HG03354 (cell line): ENCODE results near the gene PSMB4.
"Not testable (repeated sequence)": the region's sequence is repeated elsewhere in the genome, so short reads cannot be mapped to it uniquely, and the experiment has no call there.

Experiments used
- ATAC-seq: cut with Tn5 transposase; IDR thresholded peaks from one replicate; pipeline ENCODE4 v1.9.1; 2021; ENCODE audit warnings: mild to moderate bottlenecking; ENCODE audit not compliant: unreplicated experiment, poor library complexity, severe bottlenecking

Gene PSMB4

DNA sequence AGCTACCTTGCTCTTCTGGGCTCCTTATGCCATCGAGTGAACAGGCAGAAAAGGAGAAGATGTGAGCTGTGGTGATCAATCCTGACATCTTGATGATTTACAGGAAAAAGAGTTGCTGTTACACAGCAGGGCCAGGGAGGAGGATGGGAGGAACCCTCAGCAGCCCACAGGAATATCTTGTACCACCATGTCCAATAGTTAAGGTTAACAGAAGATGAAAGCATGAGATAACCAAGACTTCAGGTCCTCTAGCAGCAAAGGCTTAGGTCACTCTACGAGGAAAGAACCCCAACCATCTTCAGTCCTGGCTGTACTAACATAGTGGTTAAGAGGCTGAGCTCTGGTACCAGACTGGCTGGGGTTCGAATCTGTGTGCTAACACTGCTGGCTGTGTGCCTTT, 14.8 kb upstream of the PSMB4 start:
- no peak for ATAC-seq

DNA sequence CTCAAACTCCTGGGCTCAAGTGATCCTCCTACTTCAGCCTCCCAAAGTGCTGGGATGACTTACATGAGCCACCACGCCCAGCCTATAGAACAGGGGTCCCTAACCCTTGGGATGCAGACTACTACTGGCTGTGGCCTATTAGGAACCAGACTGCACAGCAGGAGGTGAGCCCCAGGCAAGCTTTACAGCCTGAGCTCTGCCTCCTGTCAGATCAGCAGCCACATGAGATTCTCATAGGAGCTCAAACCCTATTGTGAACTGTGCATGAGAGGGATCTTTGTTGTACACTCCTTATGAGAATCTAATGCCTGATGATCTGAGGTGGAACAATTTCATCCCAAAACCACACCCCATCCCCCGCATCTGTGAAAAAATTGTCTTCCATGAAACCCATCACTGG, 13.4 kb upstream of the PSMB4 start:
- ATAC-seq = no peak

DNA sequence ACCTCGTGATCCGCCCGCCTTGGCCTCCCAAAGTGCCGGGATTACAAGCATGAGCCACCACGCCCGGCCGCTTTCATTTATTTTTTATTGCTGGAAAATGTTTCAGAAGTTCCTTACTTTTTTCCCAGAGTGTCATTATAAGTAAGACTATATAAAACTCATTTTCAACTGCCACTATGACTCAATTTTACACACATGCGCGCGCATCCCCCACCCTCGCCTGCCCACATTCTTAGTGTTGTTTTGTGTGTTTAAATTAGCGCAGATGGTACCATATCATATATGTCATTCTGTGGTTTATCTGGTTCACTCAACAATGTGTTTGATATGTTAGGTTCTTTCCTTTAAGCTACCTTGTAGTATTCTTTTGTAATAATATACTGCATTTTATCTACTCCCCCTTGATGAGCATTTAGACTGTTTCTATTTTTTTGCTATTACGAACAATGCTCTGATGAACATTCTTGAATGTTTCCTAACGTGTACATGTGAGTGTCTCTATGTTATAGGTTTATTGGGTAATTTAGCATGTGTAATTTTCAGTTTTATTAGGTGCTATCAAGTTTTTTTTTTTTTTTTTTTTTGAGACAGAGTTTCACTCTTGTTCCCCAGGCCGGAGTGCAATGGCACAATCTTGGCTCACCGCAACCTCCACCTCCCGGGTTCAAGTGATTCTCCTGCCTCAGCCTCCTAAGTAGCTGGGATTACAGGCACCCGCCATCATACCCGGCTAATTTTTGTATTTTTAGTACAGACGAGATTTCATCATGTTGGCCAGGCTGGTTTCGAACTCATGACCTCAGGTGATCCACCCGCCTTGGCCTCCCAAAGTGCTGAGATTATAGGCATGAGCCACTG, 8.9 kb upstream of the PSMB4 start:
- ATAC-seq = not testable (repeated sequence)

DNA sequence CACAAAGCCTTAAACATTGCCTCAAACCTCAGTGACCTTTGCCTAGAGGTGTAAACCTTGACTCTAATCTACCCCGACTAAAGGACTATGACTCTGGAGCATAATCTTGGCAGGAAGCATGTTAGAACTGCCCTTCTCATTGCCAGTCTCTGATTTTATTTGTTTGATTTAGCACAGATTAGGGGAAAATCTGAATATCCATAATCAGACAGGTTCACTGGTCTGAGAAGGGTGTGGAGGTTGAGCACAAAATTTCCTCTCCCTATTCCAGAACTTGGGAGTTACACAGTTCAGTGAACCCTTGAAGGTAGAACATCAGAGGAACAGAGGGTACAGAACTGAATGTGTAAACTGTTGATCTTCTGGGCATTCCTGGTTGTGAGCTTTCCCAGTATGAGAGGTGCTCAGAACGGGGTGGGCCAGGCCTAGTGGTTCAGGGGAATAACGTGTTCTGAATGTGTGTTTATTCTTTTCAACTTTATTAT, 8.3 kb upstream of the PSMB4 start:
- ATAC-seq = no peak

DNA sequence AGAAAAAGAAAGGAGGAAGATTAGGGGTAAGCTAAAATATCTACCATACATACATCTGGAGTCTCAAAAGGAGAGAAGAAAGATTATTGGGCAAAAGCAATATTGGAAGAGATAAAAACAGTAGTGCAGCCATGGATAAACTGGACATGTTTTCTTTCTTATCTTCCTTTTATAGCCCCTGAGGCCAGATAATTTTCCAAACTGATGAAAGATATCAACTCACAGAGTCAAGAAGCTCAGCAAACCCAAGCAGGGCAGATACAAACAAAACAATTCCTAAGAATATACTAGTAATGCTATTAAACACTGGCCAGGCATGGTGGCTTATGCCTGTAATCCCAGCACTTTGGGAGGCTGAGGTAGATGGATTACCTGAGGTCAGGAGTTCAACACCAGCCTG, 5.8 kb upstream of the PSMB4 start:
- no peak for ATAC-seq

DNA sequence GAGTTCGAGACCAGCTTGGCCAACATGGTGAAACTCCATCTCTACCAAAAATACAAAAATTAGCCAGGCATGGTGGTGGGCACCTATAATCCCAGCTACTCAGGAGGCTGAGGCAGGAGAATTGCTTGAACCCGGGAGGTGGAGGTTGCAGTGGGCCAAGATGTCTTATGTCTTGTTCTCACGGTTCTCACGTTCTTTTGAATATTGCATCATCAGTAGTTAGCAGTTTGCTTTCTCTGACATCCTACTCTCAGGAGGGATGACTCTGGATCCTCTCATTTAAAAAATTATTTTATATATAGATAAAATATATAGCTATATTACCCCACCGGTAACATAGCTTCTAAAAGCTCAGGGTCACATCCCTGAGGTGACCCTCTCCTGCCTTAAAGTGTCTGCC, 3.1 kb upstream of the PSMB4 start:
- ATAC-seq = not testable (repeated sequence)

DNA sequence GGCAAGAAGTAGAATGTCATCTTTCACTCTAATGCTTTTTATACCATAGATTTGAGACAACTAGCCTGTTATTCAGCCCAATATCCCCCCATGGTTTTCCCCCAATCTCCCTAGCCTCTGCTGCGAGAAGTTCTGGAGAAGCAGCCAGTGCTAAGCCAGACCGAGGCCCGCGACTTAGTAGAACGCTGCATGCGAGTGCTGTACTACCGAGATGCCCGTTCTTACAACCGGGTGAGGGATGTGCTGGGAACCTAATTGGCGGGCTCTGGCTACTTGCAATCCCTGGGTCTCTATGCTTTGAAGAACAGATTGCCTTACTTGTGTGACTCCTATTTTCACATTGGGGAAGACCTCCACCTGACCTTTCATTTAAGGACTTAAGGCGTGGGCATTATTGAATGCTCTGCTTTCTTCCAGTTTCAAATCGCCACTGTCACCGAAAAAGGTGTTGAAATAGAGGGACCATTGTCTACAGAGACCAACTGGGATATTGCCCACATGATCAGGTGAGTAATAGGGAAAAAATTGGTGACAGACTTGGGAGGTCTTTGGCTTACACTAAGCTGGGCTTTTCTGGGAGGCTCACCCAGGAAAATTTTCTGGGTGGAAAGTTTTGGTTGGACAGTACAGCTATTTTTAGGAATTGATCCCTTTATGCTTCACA, 1.9 kb downstream of the PSMB4 start:
- no peak for ATAC-seq

DNA sequence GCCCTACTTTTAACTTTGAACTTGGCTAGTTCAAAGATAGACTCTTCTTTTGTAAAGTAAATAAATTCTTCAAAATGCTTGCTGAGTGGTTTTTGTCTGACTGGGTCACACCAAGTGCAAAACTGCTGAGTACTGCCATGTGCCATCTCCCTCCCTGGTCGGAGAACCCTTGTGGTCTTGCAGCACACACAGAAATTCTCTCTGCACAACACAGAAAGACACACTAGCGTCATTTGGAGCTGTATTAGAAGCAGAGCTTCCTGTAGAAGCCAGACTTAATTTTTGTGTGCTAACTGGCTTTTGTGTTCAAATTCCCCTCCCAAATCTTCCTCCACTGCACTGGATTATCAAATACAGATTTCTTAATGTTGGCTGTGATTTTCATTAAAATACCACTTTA, 2.5 kb downstream of the PSMB4 start:
- no peak for ATAC-seq

DNA sequence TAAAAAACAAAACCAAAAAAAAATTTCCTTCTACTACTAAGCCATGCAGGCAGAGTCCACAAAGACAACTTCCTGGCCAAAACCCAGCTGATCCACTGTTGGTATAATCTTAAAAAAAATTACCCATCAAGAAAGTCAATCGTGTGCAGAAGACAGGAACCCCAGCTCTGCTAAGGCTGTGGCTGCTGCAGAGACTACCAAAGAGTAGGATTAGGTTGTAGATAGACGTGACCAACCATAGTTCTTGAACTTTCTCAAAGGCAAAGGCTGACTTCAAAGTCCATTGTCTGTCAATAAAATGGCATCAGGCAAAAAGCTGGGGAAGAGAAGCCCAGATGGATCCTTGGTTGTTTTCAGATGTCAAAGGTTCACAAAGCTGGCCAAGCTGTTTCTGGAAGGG, 3.4 kb downstream of the PSMB4 start:
- ATAC-seq = no peak

DNA sequence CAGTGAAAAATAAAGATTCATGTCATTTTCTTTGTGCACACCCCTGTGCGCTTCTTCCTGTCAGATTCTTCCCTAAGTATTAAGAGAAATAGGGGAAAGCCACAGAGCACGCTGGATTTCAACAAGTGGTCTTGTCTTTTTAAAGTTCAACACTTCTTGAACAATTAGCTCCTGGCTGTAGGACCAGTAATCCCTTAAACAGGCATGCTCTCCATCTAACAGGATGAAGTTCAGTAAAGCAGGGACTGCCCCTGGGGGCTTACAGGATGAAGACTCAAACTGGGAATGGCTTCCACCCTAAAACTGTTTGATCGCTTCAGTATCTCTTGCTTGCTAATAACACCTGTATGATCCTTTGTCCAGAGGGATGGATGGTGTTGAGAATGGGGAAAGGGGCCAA, 4.2 kb downstream of the PSMB4 start:
- ATAC-seq = no peak

DNA sequence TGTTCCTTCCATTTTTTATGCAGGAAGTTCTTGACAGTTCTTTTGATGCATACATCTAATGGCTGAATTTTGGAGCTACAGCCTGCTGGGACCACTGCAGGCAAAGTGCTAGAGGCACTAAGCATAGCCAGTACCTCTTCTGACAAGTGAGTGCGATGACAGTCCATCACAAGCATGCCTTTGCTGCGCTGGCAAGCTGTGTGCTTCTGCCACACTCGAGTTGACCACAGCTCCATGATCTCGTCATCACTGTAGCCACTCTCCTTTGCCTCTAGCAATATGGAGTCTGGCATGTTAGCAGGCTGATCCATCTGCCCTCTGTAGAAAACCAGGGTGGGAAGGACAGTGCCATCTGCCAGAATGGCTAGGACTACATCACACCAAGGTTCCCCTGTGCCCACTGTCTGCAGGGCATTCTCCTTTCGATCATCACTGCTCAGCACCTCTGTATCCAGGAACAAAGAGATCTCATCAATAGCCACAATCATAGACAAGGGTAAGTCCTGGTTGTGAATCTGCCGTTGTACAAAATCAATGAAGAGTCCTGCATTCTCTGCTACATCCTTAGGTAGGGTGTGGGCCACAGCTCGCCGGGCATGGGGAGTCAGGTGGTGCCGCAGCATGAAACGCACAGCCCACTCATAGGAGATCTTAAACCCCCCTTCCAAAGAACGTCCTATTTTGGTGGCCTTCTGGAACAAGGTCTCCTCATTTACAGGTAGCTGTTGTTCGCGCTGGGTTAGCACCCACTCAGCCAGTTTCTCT, 6.0 kb downstream of the PSMB4 start:
- no peak for ATAC-seq

DNA sequence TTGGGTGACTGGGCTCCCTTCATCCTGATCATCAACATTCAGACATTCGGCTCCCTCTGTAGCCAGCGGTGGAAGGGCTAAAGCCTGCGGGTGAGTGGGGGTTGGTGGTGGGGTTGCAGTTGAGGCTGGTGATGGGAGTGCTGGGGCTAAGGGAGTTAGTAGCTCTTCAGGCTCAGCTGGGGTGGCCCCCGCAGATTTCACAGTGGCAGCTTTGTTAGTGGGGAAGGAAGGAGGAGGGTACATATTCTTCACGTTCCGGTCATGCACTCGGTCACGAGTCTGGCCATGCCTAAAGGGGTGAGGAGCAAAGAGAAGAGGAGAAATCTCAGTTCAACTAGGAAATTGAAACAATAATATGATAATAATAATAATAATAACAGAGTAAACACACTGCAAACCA, 6.8 kb downstream of the PSMB4 start:
- ATAC-seq = no peak

DNA sequence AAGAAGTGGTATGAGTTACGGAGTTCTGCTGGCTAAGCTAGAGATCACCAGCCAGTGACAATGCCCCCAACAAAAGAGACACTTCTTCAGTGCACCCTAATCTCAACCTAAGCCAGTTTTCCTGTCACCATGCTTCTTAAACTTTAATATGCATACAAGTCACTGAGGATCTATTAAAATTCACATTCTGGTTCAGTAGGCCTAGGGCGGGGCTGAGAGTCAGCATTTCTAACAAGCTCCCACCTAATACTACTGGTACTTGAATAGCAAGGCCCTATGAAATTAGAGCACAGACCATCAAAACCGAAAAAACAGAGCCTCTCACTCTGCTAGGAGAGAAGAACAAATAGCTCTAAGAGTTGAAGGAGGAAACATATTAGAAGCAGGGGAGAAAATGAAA, 7.9 kb downstream of the PSMB4 start:
- ATAC-seq = no peak

DNA sequence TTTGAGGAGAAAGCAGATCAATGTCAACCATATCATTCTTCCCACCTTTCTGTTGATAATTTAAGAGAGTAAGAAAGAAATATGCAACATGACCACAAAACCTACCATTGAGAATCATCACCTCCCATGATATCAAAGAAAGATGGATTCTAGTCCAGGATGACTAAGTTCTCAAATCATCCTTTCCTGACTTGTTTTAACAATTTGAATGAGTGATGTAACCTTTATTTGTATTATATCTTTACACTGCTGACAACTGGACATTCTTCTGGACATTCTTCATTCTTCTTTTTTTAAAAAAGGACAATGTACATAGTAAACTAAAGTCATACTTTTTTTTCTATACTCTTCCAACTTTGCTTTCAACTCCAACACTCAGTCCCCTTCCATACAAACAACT, 9.5 kb downstream of the PSMB4 start:
- no peak for ATAC-seq

DNA sequence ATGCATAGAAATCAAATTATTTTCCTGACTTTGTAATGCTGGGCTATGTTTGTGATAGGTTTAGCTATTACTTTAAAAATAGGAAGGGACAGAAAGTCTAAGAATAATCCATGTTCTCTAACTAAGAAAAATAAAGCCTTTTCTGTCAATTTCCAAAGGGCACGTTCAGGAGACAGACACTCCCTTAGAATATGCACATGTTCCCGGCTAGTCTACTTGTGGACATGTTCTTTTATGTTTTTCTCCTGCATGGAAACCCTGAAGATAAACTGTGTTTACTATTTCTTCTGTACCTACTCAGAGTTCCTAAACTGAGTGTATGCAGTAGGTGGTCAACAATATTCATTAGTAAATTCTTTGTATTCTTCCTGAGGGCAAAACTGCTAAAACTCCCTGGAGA, 12.5 kb downstream of the PSMB4 start:
- ATAC-seq = no peak

DNA sequence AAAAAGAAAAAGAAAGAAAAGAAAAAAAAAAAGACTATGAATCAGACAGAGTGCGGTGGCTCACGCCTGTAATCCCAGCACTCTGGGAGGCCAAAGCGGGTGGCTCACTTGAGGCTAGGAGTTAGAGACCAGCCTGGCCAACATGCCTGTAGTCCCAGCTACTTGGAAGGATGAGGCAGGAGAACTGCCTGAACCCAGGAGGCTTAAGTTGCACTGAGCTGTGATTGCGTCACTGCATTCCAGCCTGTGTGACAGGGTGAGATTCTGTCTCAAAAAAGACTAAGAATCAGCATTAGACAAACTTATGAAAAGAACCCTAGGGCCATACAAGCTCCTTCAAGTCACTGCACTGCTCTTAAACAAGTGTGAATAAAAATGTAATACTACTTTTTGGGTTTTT, 16.9 kb downstream of the PSMB4 start:
- ATAC-seq = no peak

DNA sequence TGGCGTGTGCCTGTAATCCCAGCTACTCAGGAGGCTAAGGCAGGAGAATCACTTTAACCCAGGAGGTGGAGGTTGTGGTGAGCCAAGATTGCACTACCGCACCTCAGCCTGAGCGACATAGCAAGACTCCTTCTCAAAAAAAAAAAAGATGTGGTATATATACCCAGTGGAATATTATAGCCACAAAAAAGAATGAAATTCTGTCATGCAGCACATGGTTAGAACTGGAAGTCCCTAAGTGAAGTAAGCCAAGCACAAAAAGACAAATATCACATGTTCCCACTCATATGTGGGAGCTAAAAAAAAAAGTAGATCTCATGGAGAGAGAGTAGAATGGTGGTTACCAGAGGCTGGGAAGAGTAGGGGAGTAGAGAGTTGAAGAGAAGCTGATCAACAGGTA, 18.7 kb downstream of the PSMB4 start:
- ATAC-seq = no peak

DNA sequence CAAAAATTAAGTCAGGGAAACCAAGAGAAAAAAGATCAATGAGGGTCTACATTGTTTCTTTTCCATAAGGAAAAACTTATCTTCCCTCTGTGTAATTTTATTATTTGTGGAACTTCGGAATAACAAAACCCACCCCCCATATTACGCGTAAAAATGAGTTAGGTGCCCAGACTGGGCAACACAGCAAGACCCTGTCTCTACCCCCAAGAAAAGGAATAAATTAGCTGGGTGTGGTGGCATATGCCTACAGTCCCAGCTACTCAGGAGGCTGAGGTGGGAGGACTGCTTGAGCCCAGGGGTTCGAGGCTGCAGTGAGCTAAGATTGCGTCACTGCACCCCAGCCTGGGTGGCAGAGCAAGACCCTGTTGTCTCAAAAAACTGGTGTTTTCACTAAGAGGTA, 20.4 kb downstream of the PSMB4 start:
- no peak for ATAC-seq

DNA sequence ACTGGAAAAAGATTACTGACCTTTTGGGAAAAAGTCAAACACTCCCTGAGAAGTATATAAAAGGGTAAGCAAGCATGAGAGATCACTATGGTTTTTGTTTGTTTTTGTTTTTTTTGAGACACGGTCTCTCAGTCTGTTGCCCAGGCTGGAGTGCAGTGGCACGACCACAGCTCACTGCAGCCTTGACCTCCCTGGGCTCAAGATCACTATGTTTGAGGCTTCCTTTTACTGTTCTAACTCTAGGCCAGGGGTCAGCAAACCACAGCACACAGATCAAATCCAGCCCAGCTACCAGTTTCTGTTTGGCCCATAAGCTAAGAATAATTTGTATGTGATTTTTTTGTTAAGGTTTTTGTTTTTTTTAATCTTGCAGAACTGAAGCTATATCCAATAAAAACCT, 25.7 kb downstream of the PSMB4 start:
- no peak for ATAC-seq

DNA sequence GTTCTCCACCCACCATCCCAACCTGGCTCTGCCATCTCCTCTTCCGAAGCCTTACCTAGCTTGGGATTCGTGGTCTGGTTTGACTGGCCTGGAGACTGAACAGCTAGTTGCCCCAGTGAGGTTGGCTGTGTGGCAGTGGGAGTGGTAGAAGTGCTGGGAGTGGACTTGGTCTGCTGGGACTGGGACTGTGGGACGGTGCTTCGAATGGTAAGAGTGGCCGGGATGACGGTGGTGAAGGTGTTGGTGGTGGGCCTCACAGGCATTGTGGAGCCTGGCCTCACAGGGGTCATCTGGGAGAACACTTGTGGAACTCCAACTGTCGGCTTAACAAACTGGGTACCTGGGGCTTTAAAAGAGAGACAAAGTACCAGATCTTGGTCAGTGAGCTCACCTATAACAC, 28.7 kb downstream of the PSMB4 start:
- no peak for ATAC-seq

DNA sequence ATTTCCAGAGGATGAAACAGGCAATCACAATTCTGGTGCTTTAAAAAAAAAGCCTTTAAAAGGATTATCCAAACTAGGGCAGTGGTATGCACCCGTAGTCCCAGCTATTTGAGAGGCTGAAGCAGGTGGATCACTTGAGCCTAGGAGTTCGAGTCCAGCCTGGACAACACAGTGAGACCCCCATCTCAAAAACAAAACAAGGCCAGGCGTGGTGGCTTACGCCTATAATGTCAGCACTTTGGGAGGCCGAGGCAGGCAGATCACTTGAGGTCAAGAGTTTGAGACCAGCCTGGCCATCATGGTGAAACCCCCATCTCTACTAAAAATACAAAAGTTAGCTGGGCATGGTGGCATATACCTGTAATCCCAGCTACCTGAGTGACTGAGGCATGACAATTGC, 34.5 kb downstream of the PSMB4 start:
- not testable (repeated sequence) for ATAC-seq
